Measurements from ENCODE around the gene HNRNPUL1.

DNA sequence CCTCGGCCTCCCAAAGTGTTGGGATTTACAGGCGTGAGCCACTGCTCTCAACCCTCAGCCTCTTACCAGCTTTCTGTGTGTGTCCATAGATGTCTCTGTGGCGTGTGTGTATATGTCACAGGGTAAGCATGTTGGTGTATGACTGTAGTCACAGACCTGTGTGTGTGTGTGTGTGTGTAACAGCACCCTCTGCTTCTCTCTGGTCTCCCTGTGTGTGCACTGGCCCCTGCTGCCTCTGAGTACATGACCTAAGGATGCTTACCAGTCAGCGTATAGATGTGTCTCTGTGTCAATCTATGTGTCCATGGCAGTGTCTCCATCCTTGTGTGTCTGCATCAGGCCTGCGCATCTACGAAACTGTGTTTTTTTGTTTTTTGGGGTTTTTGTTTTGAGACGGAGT is 39.5 kb upstream of the HNRNPUL1 start:
- TF ChIP-seq CTCF (conservative IDR thresholded peaks at IDR 0.05 in 1 of 2, IDR thresholded peaks at IDR 0.05 in 1 of 2; ENCODE audit: extremely low read depth in 1 of 2, insufficient read depth in 1 of 2, low read depth in 1 of 2, low read length in 2 of 2) (no peak), EZH2 (IDR thresholded peaks at IDR 0.05; ENCODE audit: borderline replicate concordance, low read length) (no peak)
